HG02610 (cell line): ENCODE data around the gene TENM4.

Experiments used
- ATAC-seq: cut with Tn5 transposase; IDR thresholded peaks from one replicate; pipeline ENCODE4 v1.9.1; 2021; ENCODE audit warnings: mild to moderate bottlenecking, moderate library complexity; ENCODE audit not compliant: unreplicated experiment

The TENM4 gene

GRCh38 chr11:78807351-78807750 is 633.5 kb downstream of the TENM4 start:
- no peak for ATAC-seq

- no peak for ATAC-seq
Measured at GRCh38 chr11:78806214-78807004, 634.4 kb downstream of the TENM4 start.

GRCh38 chr11:78804991-78805390 is 635.8 kb downstream of the TENM4 start:
- ATAC-seq, result no peak

GRCh38 chr11:78803995-78804394 is 636.8 kb downstream of the TENM4 start:
- no peak for ATAC-seq

GRCh38 chr11:78802058-78802761 is 638.6 kb downstream of the TENM4 start:
- ATAC-seq, result no peak

GRCh38 chr11:78801161-78801884 is 639.5 kb downstream of the TENM4 start:
- ATAC-seq, result no peak

- no peak for ATAC-seq
Measured at GRCh38 chr11:78800756-78801155, 640.1 kb downstream of the TENM4 start.

GRCh38 chr11:78800096-78800690 is 640.6 kb downstream of the TENM4 start:
- ATAC-seq, result no peak

- ATAC-seq, result peak; percentile 87
Measured at GRCh38 chr11:78798663-78799062, 642.2 kb downstream of the TENM4 start.

GRCh38 chr11:78797559-78797958 is 643.3 kb downstream of the TENM4 start:
- no peak for ATAC-seq

- no peak for ATAC-seq
Measured at GRCh38 chr11:78796956-78797355, 643.9 kb downstream of the TENM4 start.

- ATAC-seq, result no peak
Measured at GRCh38 chr11:78795621-78796261, 645.1 kb downstream of the TENM4 start.

GRCh38 chr11:78791964-78792363 is 648.9 kb downstream of the TENM4 start:
- ATAC-seq, result no peak

GRCh38 chr11:78791254-78791653 is 649.6 kb downstream of the TENM4 start:
- no peak for ATAC-seq

GRCh38 chr11:78790784-78791183 is 650.0 kb downstream of the TENM4 start:
- no peak for ATAC-seq

- ATAC-seq, result no peak
Measured at GRCh38 chr11:78789375-78789774, 651.5 kb downstream of the TENM4 start.

- ATAC-seq, result no peak
Measured at GRCh38 chr11:78788533-78788932, 652.3 kb downstream of the TENM4 start.

- ATAC-seq, result no peak
Measured at GRCh38 chr11:78787696-78788095, 653.1 kb downstream of the TENM4 start.

- no peak for ATAC-seq
Measured at GRCh38 chr11:78786746-78787145, 654.1 kb downstream of the TENM4 start.

- ATAC-seq, result no peak
Measured at GRCh38 chr11:78786086-78786485, 654.7 kb downstream of the TENM4 start.
